HepG2 (cell line): ENCODE measurements around the gene HSP90AB1. TPM values are rescaled to one million over a fixed set of nuclear protein-coding genes. Genes with fewer than 3 reads are reported as not detected.
A peak's percentile ranks its signal among the peaks of the same experiment; 100 is the strongest.

Source experiments
- GATAD1 ChIP-seq: IDR thresholded peaks from 2 replicates; pipeline ENCODE4 v1.6.1; 2016; ENCODE audit warnings: missing genetic modification reagents, missing compliant biosample characterization
- HIC2 ChIP-seq: sonication (generic); formaldehyde crosslinking; IDR thresholded peaks from 2 replicates; pipeline ENCODE4 v1.9.0; 2022; ENCODE audit warnings: low read depth, missing genetic modification reagents
- HIVEP1 ChIP-seq: sonication (generic); formaldehyde crosslinking; IDR thresholded peaks from 2 replicates; pipeline ENCODE4 v1.4.0; 2020; ENCODE audit warnings: mild to moderate bottlenecking, missing genetic modification reagents
- HMG20B ChIP-seq: conservative IDR thresholded peaks from 2 replicates; pipeline ENCODE4 v1.6.1; 2016; ENCODE audit warnings: missing genetic modification reagents, missing compliant biosample characterization
- HOXD1 ChIP-seq: sonication (generic); formaldehyde crosslinking; IDR thresholded peaks from 2 replicates; pipeline ENCODE4 v1.5.0; 2020; ENCODE audit warnings: missing genetic modification reagents
- KDM5A ChIP-seq: fragments of 200-600 bp; sonication (generic); IDR thresholded peaks from 2 replicates; pipeline ENCODE4 v1.7.0; 2018; ENCODE audit warnings: antibody characterized with exemption, mild to moderate bottlenecking, low read length, borderline replicate concordance
- RFX3 ChIP-seq: IDR thresholded peaks from 2 replicates; pipeline ENCODE4 v1.6.1; 2016; ENCODE audit warnings: missing biosample characterization, missing genetic modification reagents
- RNF2 ChIP-seq: fragments of 450-650 bp; conservative IDR thresholded peaks from 2 replicates; pipeline ENCODE4 v1.6.1; 2016; ENCODE audit warnings: low read depth
- SALL1 ChIP-seq: sonication (generic); formaldehyde crosslinking; IDR thresholded peaks from 2 replicates; pipeline ENCODE4 v1.8.0; 2022; ENCODE audit warnings: mild to moderate bottlenecking, missing genetic modification reagents
- SPEN ChIP-seq: sonication (generic); formaldehyde crosslinking; IDR thresholded peaks from 2 replicates; pipeline ENCODE4 v1.5.1; 2020; ENCODE audit warnings: low read depth, mild to moderate bottlenecking, missing genetic modification reagents
- THAP11 ChIP-seq: IDR thresholded peaks from 2 replicates; pipeline ENCODE4 v1.6.1; 2016; ENCODE audit warnings: missing biosample characterization, missing genetic modification reagents
- ZHX1 ChIP-seq: sonication (generic); formaldehyde crosslinking; IDR thresholded peaks from 2 replicates; pipeline ENCODE4 v1.8.1; 2022; ENCODE audit warnings: low read depth, mild to moderate bottlenecking, missing genetic modification reagents
- ZNF180 ChIP-seq: sonication (generic); formaldehyde crosslinking; IDR thresholded peaks from 2 replicates; pipeline ENCODE4 v1.4.0; 2020; ENCODE audit warnings: low read depth, missing genetic modification reagents, borderline replicate concordance
- ZNF556 ChIP-seq: sonication (generic); formaldehyde crosslinking; IDR thresholded peaks from 2 replicates; pipeline ENCODE4 v1.4.0; 2020; ENCODE audit warnings: mild to moderate bottlenecking, missing genetic modification reagents, borderline replicate concordance
- polyA plus RNA-seq, 8 experiments: library from polyadenylated mRNA; depleted of rRNA in 3 of 8; stranded (reverse) in 7 of 8; unstranded in 1 of 8; fragments of >200 nt; fragmentation: Illumina TruSeq in 4 of 8; extraction: Trizol in 4 of 8; gene quantifications; 2 replicates each; pipeline versions ENCODE4 v1.2.1 to v1.2.3, GENCODE V29; 2011 to 2016; ENCODE audit warnings: low read depth in 4 of 8, missing spikeins in 1 of 8, mixed read lengths in 1 of 8; ENCODE audit not compliant: insufficient read depth in 1 of 8
- total RNA-seq, 5 experiments: library from RNA; depleted of rRNA; stranded (reverse); fragments of >200 nt; fragmentation: Illumina TruSeq; extraction: Trizol; gene quantifications; 2 replicates each; pipeline ENCODE4 v1.2.3, GENCODE V29; 2016; ENCODE audit warnings: low read depth in 1 of 5
- TF ChIP-seq, protein P1 (sequence below): sonication (generic); formaldehyde crosslinking; IDR thresholded peaks from 2 replicates; pipeline ENCODE4 v1.5.1; 2020; ENCODE audit warnings: mild to moderate bottlenecking, missing genetic modification reagents, moderate library complexity
- TF ChIP-seq, protein P2 (sequence below): sonication (generic); formaldehyde crosslinking; IDR thresholded peaks from 2 replicates; pipeline ENCODE4 v1.4.0; 2020; ENCODE audit warnings: mild to moderate bottlenecking, missing genetic modification reagents
- TF ChIP-seq, protein P3 (sequence below): sonication (generic); formaldehyde crosslinking; IDR thresholded peaks from 2 replicates; pipeline ENCODE4 v1.5.0; 2020; ENCODE audit warnings: missing genetic modification reagents

Gene HSP90AB1
- total and polyA plus RNA-seq, 2 of the 13 experiments (the other 11 are each of a cell fraction or from before 2014, with no cell fraction given): 1,325 to 1,472 TPM

- TF ChIP-seq THAP11 (CRISPR knock-in tag): peak; percentile 66
- TF ChIP-seq SPEN (CRISPR knock-in tag): peak; percentile 58; the same call in 1 of the 2 replicates
- no peak for TF ChIP-seq ZNF180
- TF ChIP-seq, protein P1, sequence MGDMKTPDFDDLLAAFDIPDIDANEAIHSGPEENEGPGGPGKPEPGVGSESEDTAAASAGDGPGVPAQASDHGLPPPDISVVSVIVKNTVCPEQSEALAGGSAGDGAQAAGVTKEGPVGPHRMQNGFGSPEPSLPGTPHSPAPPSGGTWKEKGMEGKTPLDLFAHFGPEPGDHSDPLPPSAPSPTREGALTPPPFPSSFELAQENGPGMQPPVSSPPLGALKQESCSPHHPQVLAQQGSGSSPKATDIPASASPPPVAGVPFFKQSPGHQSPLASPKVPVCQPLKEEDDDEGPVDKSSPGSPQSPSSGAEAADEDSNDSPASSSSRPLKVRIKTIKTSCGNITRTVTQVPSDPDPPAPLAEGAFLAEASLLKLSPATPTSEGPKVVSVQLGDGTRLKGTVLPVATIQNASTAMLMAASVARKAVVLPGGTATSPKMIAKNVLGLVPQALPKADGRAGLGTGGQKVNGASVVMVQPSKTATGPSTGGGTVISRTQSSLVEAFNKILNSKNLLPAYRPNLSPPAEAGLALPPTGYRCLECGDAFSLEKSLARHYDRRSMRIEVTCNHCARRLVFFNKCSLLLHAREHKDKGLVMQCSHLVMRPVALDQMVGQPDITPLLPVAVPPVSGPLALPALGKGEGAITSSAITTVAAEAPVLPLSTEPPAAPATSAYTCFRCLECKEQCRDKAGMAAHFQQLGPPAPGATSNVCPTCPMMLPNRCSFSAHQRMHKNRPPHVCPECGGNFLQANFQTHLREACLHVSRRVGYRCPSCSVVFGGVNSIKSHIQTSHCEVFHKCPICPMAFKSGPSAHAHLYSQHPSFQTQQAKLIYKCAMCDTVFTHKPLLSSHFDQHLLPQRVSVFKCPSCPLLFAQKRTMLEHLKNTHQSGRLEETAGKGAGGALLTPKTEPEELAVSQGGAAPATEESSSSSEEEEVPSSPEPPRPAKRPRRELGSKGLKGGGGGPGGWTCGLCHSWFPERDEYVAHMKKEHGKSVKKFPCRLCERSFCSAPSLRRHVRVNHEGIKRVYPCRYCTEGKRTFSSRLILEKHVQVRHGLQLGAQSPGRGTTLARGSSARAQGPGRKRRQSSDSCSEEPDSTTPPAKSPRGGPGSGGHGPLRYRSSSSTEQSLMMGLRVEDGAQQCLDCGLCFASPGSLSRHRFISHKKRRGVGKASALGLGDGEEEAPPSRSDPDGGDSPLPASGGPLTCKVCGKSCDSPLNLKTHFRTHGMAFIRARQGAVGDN (CRISPR knock-in tag): peak; percentile 95
- TF ChIP-seq ZHX1 (CRISPR knock-in tag): peak; percentile 71; the same call in 1 of the 2 replicates
- TF ChIP-seq, protein P2, sequence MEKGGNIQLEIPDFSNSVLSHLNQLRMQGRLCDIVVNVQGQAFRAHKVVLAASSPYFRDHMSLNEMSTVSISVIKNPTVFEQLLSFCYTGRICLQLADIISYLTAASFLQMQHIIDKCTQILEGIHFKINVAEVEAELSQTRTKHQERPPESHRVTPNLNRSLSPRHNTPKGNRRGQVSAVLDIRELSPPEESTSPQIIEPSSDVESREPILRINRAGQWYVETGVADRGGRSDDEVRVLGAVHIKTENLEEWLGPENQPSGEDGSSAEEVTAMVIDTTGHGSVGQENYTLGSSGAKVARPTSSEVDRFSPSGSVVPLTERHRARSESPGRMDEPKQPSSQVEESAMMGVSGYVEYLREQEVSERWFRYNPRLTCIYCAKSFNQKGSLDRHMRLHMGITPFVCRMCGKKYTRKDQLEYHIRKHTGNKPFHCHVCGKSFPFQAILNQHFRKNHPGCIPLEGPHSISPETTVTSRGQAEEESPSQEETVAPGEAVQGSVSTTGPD: no peak
- peak; percentile 80; the same call in 1 of the 2 replicates for TF ChIP-seq ZNF556 (CRISPR knock-in tag)
- peak; percentile 33; the same call in 1 of the 2 replicates for TF ChIP-seq RNF2
- 0 out of 2 replicates have a peak, but pooled peaks have one; percentile 15 for TF ChIP-seq RFX3 (CRISPR knock-in tag)
- TF ChIP-seq GATAD1 (CRISPR knock-in tag): peak; percentile 44; the same call in 1 of the 2 replicates
- TF ChIP-seq HIC2 (CRISPR knock-in tag): no peak
- TF ChIP-seq HMG20B: no peak
- TF ChIP-seq HOXD1 (CRISPR knock-in tag): 0 out of 2 replicates have a peak, but pooled peaks have one; percentile 35
- TF ChIP-seq SALL1 (CRISPR knock-in tag): peak; percentile 75; the same call in 1 of the 2 replicates
- TF ChIP-seq KDM5A: peak; percentile 75; the same call in 1 of the 2 replicates
- TF ChIP-seq, protein P3, sequence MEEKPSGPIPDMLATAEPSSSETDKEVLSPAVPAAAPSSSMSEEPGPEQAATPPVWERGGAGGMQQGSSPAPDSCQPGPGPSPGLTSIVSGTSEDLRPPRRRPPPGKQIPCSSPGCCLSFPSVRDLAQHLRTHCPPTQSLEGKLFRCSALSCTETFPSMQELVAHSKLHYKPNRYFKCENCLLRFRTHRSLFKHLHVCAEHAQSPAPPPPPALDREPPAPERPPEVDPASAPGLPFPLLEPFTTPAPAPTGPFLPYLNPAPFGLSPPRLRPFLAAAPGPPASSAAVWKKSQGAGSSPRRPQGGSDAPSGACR (CRISPR knock-in tag): 0 out of 2 replicates have a peak, but pooled peaks have one; percentile 30
- TF ChIP-seq HIVEP1 (CRISPR knock-in tag): no peak
These were observed 9.0 kb upstream of the HSP90AB1 start (continued) for GRCh38 chr6:44237813-44238433.
